ENCODE data around the gene LZIC. TPM values are rescaled to one million over a fixed set of nuclear protein-coding genes. Genes with fewer than 3 reads are reported as not detected.

The LZIC gene
- total and polyA plus RNA-seq, 5 donors: 22.6 to 36.9 (median 31.6) TPM

DNA sequence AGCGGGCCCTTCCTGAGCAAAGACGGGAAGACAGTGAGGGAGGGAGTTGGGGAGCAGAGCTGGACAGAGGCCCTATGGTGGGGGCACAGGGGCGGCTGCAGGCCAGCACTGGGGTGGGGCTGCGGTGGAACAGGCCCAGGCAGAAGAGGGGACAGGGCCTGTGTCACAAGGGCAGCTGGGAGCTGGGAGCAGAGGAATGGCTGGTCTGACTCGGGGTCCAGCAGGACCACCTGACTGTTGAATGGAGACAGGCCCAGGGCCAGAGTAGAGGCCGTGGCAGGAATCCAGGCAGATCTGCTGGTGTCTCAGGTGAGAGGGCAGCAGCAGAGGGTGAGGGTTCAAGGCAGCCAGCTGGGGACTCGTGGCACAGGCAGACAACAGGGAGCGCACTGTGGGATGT lies 58.4 kb downstream of the LZIC start:
- Histone ChIP-seq H3K27me3 (ENCODE audit: control insufficient read depth, insufficient read depth) (no peaks in the 10 kb centered on the region), H3K27ac (ENCODE audit: low read length) (peak overlapping the region; percentile 15), H3K4me1 (ENCODE audit: control insufficient read depth, insufficient read depth, low read length) (peaks cover 12% of the 10 kb centered on the region), H3K9me3 (ENCODE audit: control insufficient read depth, low read length) (no peaks in the 10 kb centered on the region), H3K4me3 (ENCODE audit: low read length) (no peak overlapping the region)
- intact Hi-C loops (cut with DNase I): no loop called here
- ATAC-seq (no peak), DNase-seq (no peak)
- 72% methylated on average over 8 of the region's 8 CpGs for WGBS

GRCh38 chr1:9883585-9884449 lies 59.4 kb downstream of the LZIC start:
- Histone ChIP-seq H3K4me3 (ENCODE audit: low read length) (no peak overlapping the region), H3K27me3 (ENCODE audit: control insufficient read depth, insufficient read depth) (no peaks in the 10 kb centered on the region), H3K4me1 (ENCODE audit: control insufficient read depth, insufficient read depth, low read length) (peaks cover 5% of the 10 kb centered on the region), H3K9me3 (ENCODE audit: control insufficient read depth, low read length) (no peaks in the 10 kb centered on the region), H3K27ac (ENCODE audit: low read length) (peak overlapping the region; percentile 15)
- WGBS: 73% methylated on average over 11 of the region's 11 CpGs
- intact Hi-C loops (cut with DNase I): no loop called here
- ATAC-seq (peak; percentile 40 to 47), DNase-seq (no peak)

DNA sequence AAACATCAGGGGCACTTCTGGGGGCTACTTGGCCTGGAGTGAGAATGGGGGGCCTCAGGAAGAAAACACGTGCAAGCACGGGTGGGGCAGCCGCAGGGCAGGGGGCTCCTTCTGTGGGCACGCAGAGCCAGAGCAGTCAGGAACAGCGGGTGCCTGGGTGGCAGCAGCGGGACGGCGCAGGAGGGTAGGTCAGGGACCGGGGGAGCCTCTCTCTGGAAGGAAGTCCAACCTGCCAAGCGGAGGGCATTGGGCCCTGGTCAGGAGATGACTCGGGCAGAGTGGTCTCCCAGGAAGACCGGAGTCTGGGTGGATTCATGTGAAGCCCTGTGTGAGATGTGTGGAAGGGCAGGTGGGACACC lies 60.3 kb downstream of the LZIC start:
- no peaks in the 10 kb centered on the region for H3K9me3 ChIP-seq (ENCODE audit: control insufficient read depth, low read length)
- H3K4me1 ChIP-seq (ENCODE audit: control insufficient read depth, insufficient read depth, low read length): peaks cover 2% of the 10 kb centered on the region
- intact Hi-C loops (cut with DNase I): no loop called here
- no peak for DNase-seq
- no peaks in the 10 kb centered on the region for H3K27me3 ChIP-seq (ENCODE audit: control insufficient read depth, insufficient read depth)
- no peak overlapping the region for H3K4me3 ChIP-seq (ENCODE audit: low read length)
- ATAC-seq: no peak
- no peak overlapping the region for H3K27ac ChIP-seq (ENCODE audit: low read length)
- 91% methylated on average over 12 of the region's 12 CpGs for WGBS

DNA sequence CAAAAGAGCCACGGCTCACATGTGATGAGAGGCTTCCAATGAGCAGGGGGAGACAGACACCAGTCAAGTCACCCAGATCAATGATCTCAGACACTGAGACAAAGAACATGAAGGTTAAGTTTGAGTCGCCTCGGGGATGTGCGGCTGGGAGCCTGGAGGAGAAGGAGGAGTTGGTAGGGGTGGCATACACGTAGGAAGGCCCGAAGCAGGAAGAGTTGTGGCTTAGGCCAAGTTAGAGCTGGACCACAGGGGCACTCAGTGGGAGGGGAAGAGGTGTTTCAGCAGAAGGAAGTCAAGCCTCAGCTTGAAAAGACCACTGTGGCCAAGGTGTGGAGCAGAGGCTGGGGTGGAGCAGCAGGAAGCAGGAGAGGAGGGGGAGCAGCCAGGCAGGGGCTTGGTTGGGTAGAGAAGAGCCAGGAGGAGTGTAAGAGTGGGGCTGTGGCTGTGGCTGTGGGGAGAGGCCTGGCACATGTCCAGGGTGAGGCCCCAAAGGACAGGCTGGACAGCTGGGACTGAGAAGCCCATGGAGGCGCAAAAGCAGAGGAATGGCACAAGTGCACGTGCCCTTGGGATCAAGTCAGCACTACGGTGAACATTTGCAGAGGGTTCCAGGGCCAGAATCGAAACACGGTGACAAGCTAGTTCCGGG lies 60.8 kb downstream of the LZIC start:
- H3K27me3 ChIP-seq (ENCODE audit: control insufficient read depth, insufficient read depth): no peaks in the 10 kb centered on the region
- no peaks in the 10 kb centered on the region for H3K9me3 ChIP-seq (ENCODE audit: control insufficient read depth, low read length)
- DNase-seq (no peak), ATAC-seq (no peak)
- H3K4me1 ChIP-seq (ENCODE audit: control insufficient read depth, insufficient read depth, low read length): peaks cover 2% of the 10 kb centered on the region
- intact Hi-C loops (cut with DNase I): no loop called here
- H3K27ac ChIP-seq (ENCODE audit: low read length): no peak overlapping the region
- WGBS: 75% methylated on average over 12 of the region's 12 CpGs
- no peak overlapping the region for H3K4me3 ChIP-seq (ENCODE audit: low read length)

DNA sequence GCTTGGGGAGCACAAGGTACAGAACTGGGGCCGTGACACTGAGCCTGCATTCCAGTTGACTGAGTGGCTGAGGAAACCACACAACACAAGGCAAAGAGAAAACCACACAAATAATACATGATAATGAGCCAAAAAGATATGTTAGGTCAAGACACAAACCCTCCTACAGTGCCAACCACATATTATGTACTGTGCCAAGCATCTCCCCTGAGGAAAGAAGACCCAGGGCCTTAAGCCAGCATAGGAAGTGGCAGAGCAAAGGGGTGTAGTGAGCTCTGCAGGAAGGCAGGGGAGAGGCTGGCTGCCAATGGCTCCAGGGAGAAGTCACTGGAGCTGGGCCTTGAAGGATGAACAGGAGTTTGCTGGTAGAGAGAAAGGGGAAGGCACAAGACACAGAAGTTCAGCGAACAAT lies 61.3 kb downstream of the LZIC start:
- Histone ChIP-seq H3K4me3 (ENCODE audit: low read length) (no peak overlapping the region), H3K27ac (ENCODE audit: low read length) (no peak overlapping the region), H3K9me3 (ENCODE audit: control insufficient read depth, low read length) (no peaks in the 10 kb centered on the region), H3K27me3 (ENCODE audit: control insufficient read depth, insufficient read depth) (no peaks in the 10 kb centered on the region), H3K4me1 (ENCODE audit: control insufficient read depth, insufficient read depth, low read length) (peaks cover 4% of the 10 kb centered on the region)
- WGBS: 86% methylated on average over 2 of the region's 2 CpGs
- ATAC-seq (no peak), DNase-seq (no peak)
- intact Hi-C loops (cut with DNase I): no loop called here

Small RNA genes lying within 50 kb of the gene (microRNA-seq; reads per million reads assigned to microRNA genes)
- gene MIR5697: 1.1 to 1.7 reads per million in 2 donors

Other genes starting within 250 kb of the LZIC start
- 10 to 100 TPM; 67.1 to 72.1 (median 70.0) TPM for gene CLSTN1, start 119.4 kb downstream of the LZIC start, total RNA-seq
- gene CLSTN1, start 119.4 kb downstream of the LZIC start, polyA plus RNA-seq: 51.4 TPM
- 10 to 100 TPM; 39.0 to 71.8 (median 53.2) TPM for gene CTNNBIP1, start 33.1 kb downstream of the LZIC start, total RNA-seq
- 31.9 TPM for gene CTNNBIP1, start 33.1 kb downstream of the LZIC start, polyA plus RNA-seq
- 10 to 100 TPM; 15.5 to 19.1 (median 18.1) TPM for gene NMNAT1, start 84 bp upstream of the LZIC start, total RNA-seq
- 13.1 TPM for gene NMNAT1, start 84 bp upstream of the LZIC start, polyA plus RNA-seq
- gene RBP7, start 53.8 kb upstream of the LZIC start, total RNA-seq: 10 to 100 TPM; 22.4 to 26.1 (median 25.1) TPM
- 89.8 TPM for gene RBP7, start 53.8 kb upstream of the LZIC start, polyA plus RNA-seq
- gene UBE4B, start 89.6 kb upstream of the LZIC start, total RNA-seq: 10 to 100 TPM; 53.8 to 90.5 (median 65.3) TPM
- 24.1 TPM for gene UBE4B, start 89.6 kb upstream of the LZIC start, polyA plus RNA-seq

Measured in right cardiac atrium (tissue), 5 donors.